A673 (cell line): ENCODE data around the gene ALX4. TPM values are rescaled to one million over a fixed set of nuclear protein-coding genes. Genes with fewer than 3 reads are reported as not detected.

ENCODE experiments used
- BruUV-seq: library from RNA; stranded (reverse); fragments of 400-500 nt; replicated peaks from 2 replicates; lab custom pipeline; 2021; lab: Mats Ljungman, UMichigan
- CTCF ChIA-PET: fragments of 300-600 bp; sonication (Branson Sonifier 250); formaldehyde crosslinking; loops from one replicate; lab custom pipeline; 2022; ENCODE audit warnings: antibody characterized with exemption; lab: Charles Lee
- POLR2A ChIA-PET: fragments of 300-600 bp; sonication (Branson Sonifier 250); formaldehyde crosslinking; loops from one replicate; lab custom pipeline; 2022; ENCODE audit warnings: antibody characterized with exemption; ENCODE audit not compliant: low non-redundant PET; lab: Charles Lee
- DNase-seq: peaks from one replicate; pipeline ENCODE4 v3.0.0-alpha.2; 2015; ENCODE audit warnings: low spot score
- H3K27ac ChIP-seq: fragments of 200-600 bp; sonication (generic); 2 replicates; pipeline ENCODE4 v1.5.1; 2016; ENCODE audit warnings: mixed run types, low read depth, mild to moderate bottlenecking, mixed read lengths, antibody characterized with exemption, low read length; ENCODE audit not compliant: poor library complexity, severe bottlenecking
- H3K27me3 ChIP-seq: fragments of 200-600 bp; sonication (generic); replicated peaks from 2 replicates; pipeline ENCODE4 v1.6.1; 2017; ENCODE audit warnings: mixed run types, low read depth, mild to moderate bottlenecking, mixed read lengths, antibody characterized with exemption, low read length; ENCODE audit not compliant: insufficient read depth, poor library complexity
- H3K36me3 ChIP-seq: fragments of 200-600 bp; sonication (generic); 2 replicates; pipeline ENCODE4 v1.6.1; 2016; ENCODE audit warnings: mixed run types, mild to moderate bottlenecking, mixed read lengths, antibody characterized with exemption, low read length; ENCODE audit not compliant: insufficient read depth, poor library complexity, severe bottlenecking
- H3K4me1 ChIP-seq: fragments of 200-600 bp; sonication (generic); 2 replicates; pipeline ENCODE4 v1.6.1; 2017; ENCODE audit warnings: mixed run types, mild to moderate bottlenecking, mixed read lengths, antibody characterized with exemption, low read length; ENCODE audit not compliant: insufficient read depth, poor library complexity, severe bottlenecking
- H3K4me3 ChIP-seq: fragments of 200-600 bp; sonication (generic); 2 replicates; pipeline ENCODE4 v1.5.1; 2016; ENCODE audit warnings: low read depth, mixed run types, mild to moderate bottlenecking, mixed read lengths, low read length; ENCODE audit not compliant: poor library complexity, severe bottlenecking
- H3K9me3 ChIP-seq: fragments of 200-600 bp; sonication (generic); 2 replicates; pipeline ENCODE4 v1.6.1; 2016; ENCODE audit warnings: mixed run types, low read depth, mild to moderate bottlenecking, mixed read lengths, antibody characterized with exemption, low read length; ENCODE audit not compliant: poor library complexity, severe bottlenecking
- EZH2 ChIP-seq: fragments of 200-600 bp; sonication (generic); IDR thresholded peaks from 2 replicates; pipeline ENCODE4 v1.6.1; 2017; ENCODE audit warnings: borderline replicate concordance, low read depth, mild to moderate bottlenecking, mixed read lengths, antibody characterized with exemption, low read length; ENCODE audit not compliant: poor library complexity, severe bottlenecking
- intact Hi-C: fragments of 100-400 bp; cut with micrococcal nuclease; formaldehyde crosslinking; loops from one replicate; pipeline ENCODE4 v1.10.0; 2022; ENCODE audit not compliant: unreplicated experiment
- total RNA-seq: library from RNA; stranded (reverse); gene quantifications from 2 replicates; pipeline ENCODE4 v1.2.3, GENCODE V29; 2021
- TF ChIP-seq, protein P1 (sequence below): fragments of 300-800, 200-600 bp; sonication (generic); conservative IDR thresholded peaks from 2 replicates; pipeline ENCODE4 v1.5.1; 2017; ENCODE audit warnings: low read depth, mild to moderate bottlenecking, antibody characterized with exemption, low read length, moderate library complexity, mixed read lengths

ALX4 gene
- total RNA-seq, 1 experiment from 2014 or later: 135 TPM

DNA sequence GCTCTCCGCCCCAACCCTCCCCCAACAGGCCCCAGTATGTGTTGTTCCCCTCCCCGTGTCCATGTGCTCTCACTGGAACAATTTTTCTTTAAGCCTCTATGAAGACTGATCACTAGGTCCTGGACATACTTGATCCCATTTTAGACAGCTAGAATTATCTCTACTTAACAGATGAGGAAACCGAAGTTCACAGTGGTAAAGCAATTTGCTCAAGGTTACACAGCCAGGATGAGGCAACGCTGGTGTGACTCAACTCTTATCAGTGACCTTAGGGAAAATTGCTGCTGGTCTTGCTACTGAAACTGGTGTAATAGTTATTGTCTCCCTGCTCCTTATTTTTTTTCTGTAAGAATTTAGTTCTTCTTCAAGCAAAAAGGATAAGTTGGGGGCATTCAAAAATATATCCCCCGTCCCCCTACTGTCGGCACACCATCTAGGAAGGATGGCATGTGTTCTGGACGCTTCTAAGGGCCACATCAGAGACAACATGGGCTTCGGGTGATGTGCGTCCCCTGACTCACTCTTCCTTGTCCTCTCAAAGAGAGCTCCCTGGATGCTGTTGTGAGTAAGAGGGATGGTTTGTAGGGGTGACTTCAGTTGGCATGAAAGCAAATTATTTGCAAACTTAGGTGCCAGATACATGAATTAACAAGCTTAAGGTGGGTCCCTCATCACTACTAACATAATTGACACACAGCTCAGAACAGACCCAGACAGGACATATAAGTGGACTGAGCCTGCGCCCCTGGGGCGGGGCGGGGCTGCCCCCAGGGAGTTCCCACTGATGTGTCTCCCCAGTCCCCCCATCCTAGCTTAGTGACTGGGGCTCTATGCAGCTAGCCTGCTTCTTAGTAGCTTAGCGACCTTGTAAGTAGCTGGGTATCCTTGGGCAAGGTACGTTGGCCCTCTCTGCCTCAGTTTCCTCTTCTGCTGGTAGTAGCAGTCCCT, 23.6 kb upstream of the ALX4 start:
- Histone ChIP-seq H3K27ac (no peak overlapping the region), H3K4me3 (no peak overlapping the region), H3K27me3 (peaks cover 18% of the 10 kb centered on the region), H3K9me3 (no peaks in the 10 kb centered on the region), H3K36me3 (no peaks in the 10 kb centered on the region), H3K4me1 (no peaks in the 10 kb centered on the region)
- no TSS peak for BruUV-seq
- intact Hi-C loops: no loop called here
- POLR2A ChIA-PET: no interaction called here
- TF ChIP-seq EZH2: no peak
- TF ChIP-seq, protein P1, sequence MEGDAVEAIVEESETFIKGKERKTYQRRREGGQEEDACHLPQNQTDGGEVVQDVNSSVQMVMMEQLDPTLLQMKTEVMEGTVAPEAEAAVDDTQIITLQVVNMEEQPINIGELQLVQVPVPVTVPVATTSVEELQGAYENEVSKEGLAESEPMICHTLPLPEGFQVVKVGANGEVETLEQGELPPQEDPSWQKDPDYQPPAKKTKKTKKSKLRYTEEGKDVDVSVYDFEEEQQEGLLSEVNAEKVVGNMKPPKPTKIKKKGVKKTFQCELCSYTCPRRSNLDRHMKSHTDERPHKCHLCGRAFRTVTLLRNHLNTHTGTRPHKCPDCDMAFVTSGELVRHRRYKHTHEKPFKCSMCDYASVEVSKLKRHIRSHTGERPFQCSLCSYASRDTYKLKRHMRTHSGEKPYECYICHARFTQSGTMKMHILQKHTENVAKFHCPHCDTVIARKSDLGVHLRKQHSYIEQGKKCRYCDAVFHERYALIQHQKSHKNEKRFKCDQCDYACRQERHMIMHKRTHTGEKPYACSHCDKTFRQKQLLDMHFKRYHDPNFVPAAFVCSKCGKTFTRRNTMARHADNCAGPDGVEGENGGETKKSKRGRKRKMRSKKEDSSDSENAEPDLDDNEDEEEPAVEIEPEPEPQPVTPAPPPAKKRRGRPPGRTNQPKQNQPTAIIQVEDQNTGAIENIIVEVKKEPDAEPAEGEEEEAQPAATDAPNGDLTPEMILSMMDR: no peak
- DNase-seq: no peak
- CTCF ChIA-PET: interaction anchor here (0.6 kb wide), 1 partner anchor 578 kb away, joined by 3 read pairs; no protein-coding TSS in a partner anchor

DNA sequence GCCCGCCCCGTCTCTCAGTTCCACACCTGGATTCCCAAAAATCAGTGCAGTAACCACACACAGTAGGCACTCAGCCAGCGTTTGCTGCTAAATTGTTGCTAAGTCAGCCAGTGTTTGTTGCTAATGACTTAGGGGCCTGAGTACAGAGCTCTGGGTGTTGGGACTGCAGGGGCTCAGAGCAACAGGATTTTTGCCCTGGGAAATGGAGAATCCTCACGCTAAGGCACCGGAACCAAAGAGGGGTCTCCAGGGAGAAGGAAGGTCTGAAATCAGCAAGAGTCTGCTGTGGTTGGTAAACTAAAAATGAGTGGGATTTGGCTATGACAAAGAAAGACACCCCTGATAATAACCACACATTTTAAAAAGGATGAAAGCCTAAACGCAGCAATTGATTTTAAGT, 22.7 kb upstream of the ALX4 start:
- Histone ChIP-seq H3K4me1 (peaks cover 1% of the 10 kb centered on the region), H3K4me3 (no peak overlapping the region), H3K9me3 (no peaks in the 10 kb centered on the region), H3K36me3 (no peaks in the 10 kb centered on the region), H3K27me3 (peaks cover 18% of the 10 kb centered on the region), H3K27ac (no peak overlapping the region)
- CTCF ChIA-PET: no interaction called here
- POLR2A ChIA-PET: no interaction called here
- DNase-seq: no peak
- intact Hi-C loops: no loop called here
- BruUV-seq: no TSS peak
- TF ChIP-seq, protein P1: no peak
- no peak for TF ChIP-seq EZH2

DNA sequence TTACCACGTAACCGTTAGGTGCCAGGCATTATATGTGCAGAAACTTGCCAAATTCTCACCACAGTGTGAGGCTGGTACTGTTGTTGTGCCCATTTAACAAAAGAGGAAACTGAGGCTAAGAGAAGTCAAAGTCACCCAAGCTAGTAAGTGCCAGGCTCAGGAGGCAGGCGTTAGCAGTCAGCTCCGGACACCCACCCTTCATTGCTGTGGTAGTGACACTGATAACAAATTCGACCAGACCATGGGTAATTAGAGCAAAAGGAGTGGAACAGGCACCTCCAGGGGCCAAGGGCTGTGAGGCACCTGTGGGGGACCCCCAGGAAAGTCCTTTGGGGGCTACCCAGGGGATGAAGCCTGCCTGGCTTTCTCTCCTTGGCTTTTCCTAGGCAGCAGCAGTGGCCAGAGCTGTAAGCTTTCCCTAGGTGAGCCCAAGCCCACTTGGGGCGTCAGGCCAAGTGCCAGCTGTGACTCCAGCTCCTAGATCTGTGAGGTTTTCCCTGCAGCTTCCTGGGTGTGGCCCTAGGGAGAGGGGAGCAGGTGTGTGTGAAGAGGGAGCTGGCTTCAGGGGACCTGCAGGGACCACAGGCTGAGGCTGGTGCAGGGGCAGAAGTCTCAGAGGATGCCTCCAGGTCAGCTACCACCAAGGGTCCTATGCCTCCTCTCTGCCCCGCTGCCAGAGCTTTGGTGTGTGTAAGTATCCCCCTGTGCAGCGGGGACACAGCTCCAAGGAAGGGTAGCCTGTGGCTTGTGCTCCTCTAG, 19.7 kb upstream of the ALX4 start:
- ChIA-PET CTCF (no interaction called here), POLR2A (no interaction called here)
- intact Hi-C loops: loop anchor here (2.0 kb wide), 1 partner anchor 71 kb away; no protein-coding TSS in a partner anchor
- BruUV-seq: no TSS peak
- Histone ChIP-seq H3K4me3 (no peak overlapping the region), H3K4me1 (peaks cover 23% of the 10 kb centered on the region), H3K27ac (no peak overlapping the region), H3K27me3 (no peaks in the 10 kb centered on the region), H3K9me3 (no peaks in the 10 kb centered on the region), H3K36me3 (no peaks in the 10 kb centered on the region)
- DNase-seq: no peak
- TF ChIP-seq EZH2: no peak
